Measurements from ENCODE around the gene MEFV. TPM values are rescaled to one million over a fixed set of nuclear protein-coding genes. Genes with fewer than 3 reads are reported as not detected.

Gene MEFV
- polyA plus RNA-seq, 2 of the 4 experiments (the other 2 are of a cell fraction): not detected

DNA sequence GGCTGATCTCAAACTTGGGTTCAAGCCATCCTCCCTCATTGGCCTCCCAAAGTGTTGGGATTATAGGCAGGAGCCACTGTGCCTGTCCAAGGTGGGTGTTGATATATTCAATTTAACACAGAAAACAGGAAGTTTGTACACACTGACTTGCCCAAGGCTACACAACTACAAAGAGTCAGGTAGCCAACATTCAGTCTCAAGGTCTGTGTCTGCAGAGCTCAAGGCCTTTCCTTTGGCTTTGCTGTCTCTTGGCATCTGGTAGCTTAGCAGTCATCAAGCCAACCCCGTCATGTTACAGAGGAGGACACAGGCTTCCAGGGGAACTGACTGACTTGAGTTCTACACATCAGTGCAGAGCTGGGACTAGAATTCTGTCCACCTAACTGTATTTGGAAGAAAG lies 11.9 kb upstream of the MEFV start:
- FAIRE-seq (no peak), DNase-seq (ENCODE audit: low read depth in 1 of 2, low spot score in 1 of 2) (no peak), ATAC-seq (no peak)
- Histone ChIP-seq H3K27ac (no peak overlapping the region), H3K4me2 (no peak overlapping the region), H3K9me3 (peaks cover 7% of the 10 kb centered on the region; the same call in 2 of the 3 replicates), H3K4me1 (no peaks in the 10 kb centered on the region), H3K4me3 (no peak overlapping the region)
- WGBS (ENCODE audit: missing lambda C conversion rate): 18% methylated on average over 1 of the region's 1 CpG
- ChIA-PET POLR2A (no interaction called here), CTCF (interaction anchor here (1.9 to 2.5 kb wide), 2 partner anchors 9 to 79 kb away, joined by 5 to 15 read pairs; no protein-coding TSS in a partner anchor)
- TF ChIP-seq FOSB (CRISPR knock-in tag; IDR thresholded peaks at IDR 0.05): no peak

DNA sequence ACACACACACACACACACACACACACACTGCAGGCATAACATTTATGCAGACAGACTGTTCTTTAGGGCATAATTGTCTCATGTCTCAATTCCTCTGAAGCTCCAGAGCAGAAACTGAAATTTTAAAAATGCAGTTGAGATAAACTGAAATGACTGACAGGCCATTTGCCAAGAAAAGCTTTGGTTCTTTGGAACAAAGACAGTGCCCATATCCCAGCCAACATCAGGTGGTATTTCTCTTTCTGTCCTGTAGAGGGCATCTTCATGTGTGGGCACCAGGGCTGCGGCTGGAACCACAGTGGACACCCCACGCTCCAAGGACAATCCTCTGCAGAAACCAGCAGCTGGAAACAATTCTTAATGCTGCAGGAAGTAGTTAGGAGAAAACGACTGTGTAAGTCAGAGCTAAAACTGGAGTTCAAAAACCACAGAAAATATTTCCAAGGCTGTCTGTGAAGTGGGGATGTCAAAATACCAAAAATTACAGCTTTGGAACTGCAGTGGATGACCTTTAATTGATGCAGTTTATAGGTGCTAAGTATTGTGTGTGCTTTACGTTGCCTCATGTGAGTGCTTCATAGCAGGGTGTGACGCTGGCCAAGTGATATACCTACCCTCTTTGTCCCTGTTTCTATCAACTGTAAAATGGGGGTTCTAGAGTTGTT lies 10.6 kb upstream of the MEFV start:
- TF ChIP-seq, protein P1, sequence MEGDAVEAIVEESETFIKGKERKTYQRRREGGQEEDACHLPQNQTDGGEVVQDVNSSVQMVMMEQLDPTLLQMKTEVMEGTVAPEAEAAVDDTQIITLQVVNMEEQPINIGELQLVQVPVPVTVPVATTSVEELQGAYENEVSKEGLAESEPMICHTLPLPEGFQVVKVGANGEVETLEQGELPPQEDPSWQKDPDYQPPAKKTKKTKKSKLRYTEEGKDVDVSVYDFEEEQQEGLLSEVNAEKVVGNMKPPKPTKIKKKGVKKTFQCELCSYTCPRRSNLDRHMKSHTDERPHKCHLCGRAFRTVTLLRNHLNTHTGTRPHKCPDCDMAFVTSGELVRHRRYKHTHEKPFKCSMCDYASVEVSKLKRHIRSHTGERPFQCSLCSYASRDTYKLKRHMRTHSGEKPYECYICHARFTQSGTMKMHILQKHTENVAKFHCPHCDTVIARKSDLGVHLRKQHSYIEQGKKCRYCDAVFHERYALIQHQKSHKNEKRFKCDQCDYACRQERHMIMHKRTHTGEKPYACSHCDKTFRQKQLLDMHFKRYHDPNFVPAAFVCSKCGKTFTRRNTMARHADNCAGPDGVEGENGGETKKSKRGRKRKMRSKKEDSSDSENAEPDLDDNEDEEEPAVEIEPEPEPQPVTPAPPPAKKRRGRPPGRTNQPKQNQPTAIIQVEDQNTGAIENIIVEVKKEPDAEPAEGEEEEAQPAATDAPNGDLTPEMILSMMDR (IDR thresholded peaks at IDR 0.05): peak; percentile 34
- TF ChIP-seq RAD21 (conservative IDR thresholded peaks at IDR 0.05 in 1 of 2, IDR thresholded peaks at IDR 0.05 in 1 of 2) (peak; percentile 30 to 50; a peak in 4 of 5 replicates), ZC3H11A (IDR thresholded peaks at IDR 0.05) (no peak), TP53 (CRISPR knock-in tag; IDR thresholded peaks at IDR 0.05) (no peak), EHMT2 (IDR thresholded peaks at IDR 0.05; ENCODE audit: low read depth) (no peak)
- TF ChIP-seq, protein P2, sequence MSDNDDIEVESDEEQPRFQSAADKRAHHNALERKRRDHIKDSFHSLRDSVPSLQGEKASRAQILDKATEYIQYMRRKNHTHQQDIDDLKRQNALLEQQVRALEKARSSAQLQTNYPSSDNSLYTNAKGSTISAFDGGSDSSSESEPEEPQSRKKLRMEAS (IDR thresholded peaks at IDR 0.05): 0 out of 2 replicates have a peak, but pooled peaks have one; percentile 13
- ChIA-PET POLR2A (interaction anchor here (0.6 kb wide), 2 partner anchors 35 to 41 kb away, joined by 4 to 5 read pairs; no protein-coding TSS in a partner anchor), CTCF (interaction anchor here (0.7 to 2.5 kb wide), 10 partner anchors 9 to 78 kb away, joined by 3 to 15 read pairs (median 4); partner anchors contain the start of genes MEFV and ZNF263)
- Histone ChIP-seq H3K4me1 (no peaks in the 10 kb centered on the region), H3K4me2 (no peak overlapping the region), H3K4me3 (no peak overlapping the region), H3K9me3 (peaks cover 7% of the 10 kb centered on the region; the same call in 2 of the 3 replicates), H3K27ac (no peak overlapping the region)
- ATAC-seq (peak in 1 of 2 experiments; percentile 57; a peak in 2 of 6 replicates), FAIRE-seq (no peak), DNase-seq (ENCODE audit: low read depth in 1 of 2, low spot score in 1 of 2) (peak; percentile 43 to 61)
- WGBS (ENCODE audit: missing lambda C conversion rate): 35% methylated on average over 5 of the region's 5 CpGs

DNA sequence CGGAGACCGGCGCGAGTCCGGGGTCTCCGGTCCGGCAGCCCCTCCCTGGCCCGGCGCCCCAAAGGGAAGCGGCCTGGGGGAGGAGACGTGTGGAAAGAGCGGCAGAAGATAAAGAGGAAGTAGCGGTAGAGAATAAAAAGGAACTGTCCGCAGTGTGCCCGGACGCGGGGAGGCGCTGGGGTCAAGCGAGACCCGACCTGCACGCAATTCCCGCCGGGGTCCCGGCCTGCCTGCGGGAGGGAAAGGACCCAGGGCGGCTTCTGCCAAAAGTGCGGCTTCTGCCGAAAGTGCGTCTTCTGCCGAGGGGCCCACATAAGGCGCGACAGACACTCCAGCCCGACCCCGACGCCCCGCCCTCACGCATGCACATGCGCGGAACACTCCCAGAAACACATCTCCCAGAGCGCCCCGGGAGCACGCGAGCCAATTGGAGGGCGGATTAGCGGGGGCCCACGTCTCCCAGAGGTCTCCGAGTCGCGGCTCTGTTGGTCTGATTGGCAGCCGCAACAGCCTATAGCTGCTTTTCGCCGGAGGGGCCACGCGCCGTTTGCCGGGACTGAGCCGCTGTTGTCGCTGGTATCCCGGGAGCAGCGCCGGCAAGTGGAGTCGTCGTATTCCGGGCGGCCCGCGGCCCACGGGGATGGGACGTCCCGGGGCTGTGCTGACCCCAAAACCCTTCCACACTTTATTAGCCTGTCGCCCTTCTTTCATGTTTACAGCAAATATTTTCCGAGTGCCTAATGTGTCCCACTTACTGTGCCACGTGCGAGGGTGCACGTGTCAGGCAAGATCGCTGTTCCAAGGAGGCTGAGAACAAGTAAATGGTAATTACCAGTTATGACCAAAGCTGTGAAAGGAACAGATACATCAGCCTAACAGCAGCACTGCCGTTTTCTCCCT lies 8.0 kb upstream of the MEFV start:
- peak overlapping the region; percentile 66 for H3K4me2 ChIP-seq
- no peaks in the 10 kb centered on the region for H3K4me1 ChIP-seq
- peaks cover 7% of the 10 kb centered on the region; the same call in 2 of the 3 replicates for H3K9me3 ChIP-seq
- CTCF ChIA-PET: interaction anchor here (1.3 kb wide), 1 partner anchor 44 kb away, joined by 4 read pairs; no protein-coding TSS in a partner anchor
- H3K4me3 ChIP-seq: peak overlapping the region; percentile 62
- FAIRE-seq (no peak), ATAC-seq (peak; percentile 90 to 94), DNase-seq (ENCODE audit: low read depth in 1 of 2, low spot score in 1 of 2) (peak; percentile 65 to 94)
- 58% methylated on average over 65 of the region's 77 CpGs for WGBS (ENCODE audit: missing lambda C conversion rate)
- POLR2A ChIA-PET: interaction anchor here (0.9 kb wide), 1 partner anchor 19 kb away, joined by 3 read pairs; no protein-coding TSS in a partner anchor
- peak overlapping the region; percentile 75 to 81 for H3K27ac ChIP-seq
- TF ChIP-seq RFX5 (IDR thresholded peaks at IDR 0.05) (no peak), MAFK (IDR thresholded peaks at IDR 0.05; ENCODE audit: partially characterized antibody) (no peak), ZNF302 (CRISPR knock-in tag; IDR thresholded peaks at IDR 0.05) (no peak), CBX8 (IDR thresholded peaks at IDR 0.05) (no peak), HOXB5 (CRISPR knock-in tag; IDR thresholded peaks at IDR 0.05) (peak; percentile 48; the same call in 1 of the 2 replicates), KDM1A (IDR thresholded peaks at IDR 0.05; ENCODE audit: low read depth) (no peak), POLR2A (IDR thresholded peaks at IDR 0.05; ENCODE audit: low read length) (peak; percentile 24; the same call in 1 of the 2 replicates), RAD21 (conservative IDR thresholded peaks at IDR 0.05 in 1 of 2, IDR thresholded peaks at IDR 0.05 in 1 of 2) (0 out of 5 replicates have a peak, but pooled peaks of 1 of the 2 experiments have one; percentile 19), TFCP2L1 (CRISPR knock-in tag; IDR thresholded peaks at IDR 0.05) (no peak), NPAS2 (CRISPR knock-in tag; IDR thresholded peaks at IDR 0.05; ENCODE audit: borderline replicate concordance) (peak; percentile 74; the same call in 1 of the 2 replicates), RARB (CRISPR knock-in tag; IDR thresholded peaks at IDR 0.05) (no peak), HEYL (CRISPR knock-in tag; IDR thresholded peaks at IDR 0.05) (no peak), HOXB13 (CRISPR knock-in tag; IDR thresholded peaks at IDR 0.05; ENCODE audit: low read depth) (peak; percentile 84), EP300 (IDR thresholded peaks at IDR 0.05) (no peak)
- TF ChIP-seq, protein P3, sequence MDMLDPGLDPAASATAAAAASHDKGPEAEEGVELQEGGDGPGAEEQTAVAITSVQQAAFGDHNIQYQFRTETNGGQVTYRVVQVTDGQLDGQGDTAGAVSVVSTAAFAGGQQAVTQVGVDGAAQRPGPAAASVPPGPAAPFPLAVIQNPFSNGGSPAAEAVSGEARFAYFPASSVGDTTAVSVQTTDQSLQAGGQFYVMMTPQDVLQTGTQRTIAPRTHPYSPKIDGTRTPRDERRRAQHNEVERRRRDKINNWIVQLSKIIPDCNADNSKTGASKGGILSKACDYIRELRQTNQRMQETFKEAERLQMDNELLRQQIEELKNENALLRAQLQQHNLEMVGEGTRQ (IDR thresholded peaks at IDR 0.05): 0 out of 2 replicates have a peak, but pooled peaks have one; percentile 38
- TF ChIP-seq, protein P4, sequence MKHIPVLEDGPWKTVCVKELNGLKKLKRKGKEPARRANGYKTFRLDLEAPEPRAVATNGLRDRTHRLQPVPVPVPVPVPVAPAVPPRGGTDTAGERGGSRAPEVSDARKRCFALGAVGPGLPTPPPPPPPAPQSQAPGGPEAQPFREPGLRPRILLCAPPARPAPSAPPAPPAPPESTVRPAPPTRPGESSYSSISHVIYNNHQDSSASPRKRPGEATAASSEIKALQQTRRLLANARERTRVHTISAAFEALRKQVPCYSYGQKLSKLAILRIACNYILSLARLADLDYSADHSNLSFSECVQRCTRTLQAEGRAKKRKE (CRISPR knock-in tag; IDR thresholded peaks at IDR 0.05; ENCODE audit: low read depth): 0 out of 2 replicates have a peak, but pooled peaks have one; percentile 53
- TF ChIP-seq, protein P5, sequence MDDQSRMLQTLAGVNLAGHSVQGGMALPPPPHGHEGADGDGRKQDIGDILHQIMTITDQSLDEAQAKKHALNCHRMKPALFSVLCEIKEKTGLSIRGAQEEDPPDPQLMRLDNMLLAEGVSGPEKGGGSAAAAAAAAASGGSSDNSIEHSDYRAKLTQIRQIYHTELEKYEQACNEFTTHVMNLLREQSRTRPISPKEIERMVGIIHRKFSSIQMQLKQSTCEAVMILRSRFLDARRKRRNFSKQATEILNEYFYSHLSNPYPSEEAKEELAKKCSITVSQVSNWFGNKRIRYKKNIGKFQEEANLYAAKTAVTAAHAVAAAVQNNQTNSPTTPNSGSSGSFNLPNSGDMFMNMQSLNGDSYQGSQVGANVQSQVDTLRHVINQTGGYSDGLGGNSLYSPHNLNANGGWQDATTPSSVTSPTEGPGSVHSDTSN (IDR thresholded peaks at IDR 0.05): peak; percentile 88
- TF ChIP-seq, protein P6, sequence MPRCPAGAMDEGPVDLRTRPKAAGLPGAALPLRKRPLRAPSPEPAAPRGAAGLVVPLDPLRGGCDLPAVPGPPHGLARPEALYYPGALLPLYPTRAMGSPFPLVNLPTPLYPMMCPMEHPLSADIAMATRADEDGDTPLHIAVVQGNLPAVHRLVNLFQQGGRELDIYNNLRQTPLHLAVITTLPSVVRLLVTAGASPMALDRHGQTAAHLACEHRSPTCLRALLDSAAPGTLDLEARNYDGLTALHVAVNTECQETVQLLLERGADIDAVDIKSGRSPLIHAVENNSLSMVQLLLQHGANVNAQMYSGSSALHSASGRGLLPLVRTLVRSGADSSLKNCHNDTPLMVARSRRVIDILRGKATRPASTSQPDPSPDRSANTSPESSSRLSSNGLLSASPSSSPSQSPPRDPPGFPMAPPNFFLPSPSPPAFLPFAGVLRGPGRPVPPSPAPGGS (IDR thresholded peaks at IDR 0.05): no peak
